GM18858 (cell line): Measurements from ENCODE around the gene SLFN5.
A peak's percentile ranks its signal among the peaks of the same experiment; 100 is the strongest.
"Not testable (repeated sequence)": the region's sequence is repeated elsewhere in the genome, so short reads cannot be mapped to it uniquely, and the experiment has no call there.

Experiments
- ATAC-seq: cut with Tn5 transposase; IDR thresholded peaks from one replicate; pipeline ENCODE4 v1.9.1; 2021; ENCODE audit not compliant: unreplicated experiment

The SLFN5 gene

GRCh38 chr17:35242805-35243560 lies at the start of gene SLFN5:
Gene SLFN5 (plus strand): TSS chr17:35243072. CDS start chr17:35258691, 15,619 bp downstream.
- peak; percentile 46 for ATAC-seq

- not testable (repeated sequence) for ATAC-seq
These were observed 48.9 kb upstream of the SLFN5 start, which contains the start of gene SLC35G3 for GRCh38 chr17:35194001-35194400. Gene SLC35G3 (minus strand): TSS chr17:35194393. CDS start chr17:35194307, 86 bp downstream.

DNA sequence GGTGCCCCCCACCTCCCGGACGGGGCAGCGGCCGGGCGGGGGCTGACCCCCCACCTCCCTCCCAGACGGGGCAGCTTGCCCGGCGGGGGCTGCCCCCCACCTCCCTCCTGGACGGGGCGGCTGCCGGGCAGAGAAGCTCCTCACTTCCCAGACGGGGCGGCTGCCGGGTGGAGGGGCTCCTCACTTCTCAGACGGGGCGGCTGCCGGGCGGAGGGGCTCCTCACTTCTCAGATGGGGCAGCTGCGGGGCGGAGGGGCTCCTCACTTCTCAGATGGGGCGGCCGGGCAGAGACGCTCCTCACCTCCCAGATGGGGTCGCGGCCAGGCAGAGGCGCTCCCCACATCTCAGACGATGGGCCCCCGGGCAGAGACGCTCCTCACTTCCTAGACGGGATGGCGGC lies 47.8 kb upstream of the SLFN5 start:
- ATAC-seq = not testable (repeated sequence)

GRCh38 chr17:35202582-35202981 lies 40.3 kb upstream of the SLFN5 start:
- ATAC-seq = not testable (repeated sequence)

- no peak for ATAC-seq
These were observed 32.1 kb upstream of the SLFN5 start for GRCh38 chr17:35210741-35211140.

GRCh38 chr17:35212668-35213067 lies 30.2 kb upstream of the SLFN5 start:
- ATAC-seq = no peak

DNA sequence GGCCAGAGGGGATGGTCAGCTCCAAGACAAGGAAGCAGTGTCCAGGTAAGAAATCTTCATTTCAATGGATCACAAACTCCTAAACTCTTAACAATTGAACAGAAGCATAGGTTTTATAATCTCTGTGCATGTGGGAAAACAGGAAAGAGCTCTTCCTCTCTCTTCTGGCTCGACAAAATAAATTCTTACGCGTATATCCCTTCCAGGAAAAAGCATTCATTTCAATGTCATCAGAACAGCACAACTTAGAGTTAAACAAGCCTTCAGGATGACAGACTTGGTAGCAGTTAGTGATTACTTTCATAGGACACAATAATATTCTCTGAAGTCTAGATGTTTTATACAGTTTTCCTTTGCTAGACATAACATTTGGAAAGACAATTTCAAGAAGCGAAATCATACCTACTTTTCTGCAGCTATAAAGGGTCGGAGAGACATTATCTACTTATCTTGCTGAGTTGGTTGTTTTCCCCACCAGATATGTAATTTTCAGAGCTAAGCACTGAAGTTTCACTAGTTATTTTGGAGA lies 29.4 kb upstream of the SLFN5 start:
- no peak for ATAC-seq

GRCh38 chr17:35214192-35214591 lies 28.7 kb upstream of the SLFN5 start:
- no peak for ATAC-seq

DNA sequence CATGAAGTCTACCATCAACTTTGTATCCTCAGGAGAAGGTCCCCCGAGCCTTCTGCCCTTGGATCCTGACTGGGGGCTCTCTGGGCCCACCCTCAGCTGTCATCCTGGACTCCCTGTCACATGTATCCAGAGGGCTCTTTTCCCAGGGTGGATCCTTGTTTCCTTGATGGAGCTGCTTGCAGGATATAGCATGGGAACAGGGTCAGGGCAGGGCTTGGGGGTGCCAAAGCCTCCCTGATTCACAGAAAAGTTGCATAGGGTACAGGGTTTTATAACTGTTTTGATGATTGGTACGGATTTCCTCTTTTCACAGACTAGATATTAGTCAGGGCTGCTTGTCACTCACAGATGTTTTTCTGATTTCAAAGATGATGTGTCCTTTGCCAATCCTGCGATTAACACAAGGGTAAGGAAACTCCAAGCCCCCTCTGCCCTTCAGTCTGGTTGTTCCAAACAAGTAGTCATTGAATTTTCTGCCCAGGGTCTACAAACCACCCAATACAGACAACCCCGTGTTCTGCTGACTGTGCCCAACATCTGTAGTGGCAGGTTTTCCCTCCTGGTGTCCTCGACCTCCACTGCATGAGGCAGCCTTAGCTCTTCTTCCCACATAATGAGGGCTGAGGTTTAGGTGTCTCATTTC lies 28.1 kb upstream of the SLFN5 start:
- ATAC-seq = no peak

DNA sequence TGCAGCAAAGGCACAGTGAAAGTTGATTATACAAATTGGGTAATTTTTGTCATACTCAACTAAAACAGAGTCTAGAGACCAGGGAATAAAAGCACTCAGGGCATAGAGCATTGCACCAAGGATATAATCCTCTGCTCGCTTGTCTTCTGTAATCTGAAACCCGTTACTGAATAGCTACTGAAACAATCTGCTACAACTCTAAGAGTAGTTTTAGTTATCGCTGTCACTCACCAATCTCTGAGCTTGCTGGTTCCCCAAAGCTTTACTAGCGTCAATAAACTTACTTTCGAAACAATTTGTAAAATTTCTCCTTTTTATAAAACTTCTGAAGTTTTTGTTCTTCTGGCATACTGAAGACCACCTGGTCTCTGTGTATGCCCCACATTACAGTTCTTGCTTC lies 25.8 kb upstream of the SLFN5 start:
- ATAC-seq = no peak

GRCh38 chr17:35218915-35219314 lies 24.0 kb upstream of the SLFN5 start:
- no peak for ATAC-seq

DNA sequence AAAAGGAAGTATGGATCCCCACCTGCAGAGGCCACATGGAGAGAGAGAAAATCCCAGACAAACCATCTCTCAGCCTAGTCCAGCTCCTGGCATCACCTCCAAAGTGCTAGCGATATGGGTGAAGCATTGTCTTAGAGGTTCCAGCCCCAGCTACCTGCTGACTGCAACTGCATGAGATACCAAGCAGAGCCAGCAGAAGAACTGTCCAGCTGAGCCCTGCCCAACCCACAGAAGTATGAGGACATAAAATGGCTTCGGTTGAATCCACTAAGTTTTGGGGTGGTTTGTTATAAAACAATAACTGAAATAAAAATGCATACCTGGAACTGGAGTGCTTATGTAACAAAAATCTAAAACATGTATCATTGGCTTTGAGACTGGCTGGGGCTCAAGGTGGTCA lies 20.4 kb upstream of the SLFN5 start:
- ATAC-seq = no peak

DNA sequence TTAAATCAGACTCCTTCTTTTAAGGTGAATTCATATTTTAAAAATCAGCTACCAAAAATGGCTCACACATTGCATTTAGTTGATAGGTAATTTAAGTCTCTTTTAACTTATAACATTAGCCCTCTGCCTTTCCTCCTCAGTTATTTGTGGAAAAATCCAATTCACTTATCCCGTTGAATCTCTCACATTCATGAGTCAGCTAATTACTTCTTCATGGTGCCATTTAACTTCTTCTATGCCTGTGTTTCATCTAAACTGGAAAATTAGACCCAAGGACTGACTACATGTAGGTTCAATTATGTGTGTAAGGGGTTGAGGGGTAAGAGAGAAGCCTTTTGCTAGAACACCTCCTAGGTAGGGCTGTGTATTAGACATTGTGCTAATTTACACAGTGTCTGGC lies 18.4 kb upstream of the SLFN5 start:
- no peak for ATAC-seq

GRCh38 chr17:35227546-35227945 lies 15.3 kb upstream of the SLFN5 start:
- ATAC-seq = no peak

DNA sequence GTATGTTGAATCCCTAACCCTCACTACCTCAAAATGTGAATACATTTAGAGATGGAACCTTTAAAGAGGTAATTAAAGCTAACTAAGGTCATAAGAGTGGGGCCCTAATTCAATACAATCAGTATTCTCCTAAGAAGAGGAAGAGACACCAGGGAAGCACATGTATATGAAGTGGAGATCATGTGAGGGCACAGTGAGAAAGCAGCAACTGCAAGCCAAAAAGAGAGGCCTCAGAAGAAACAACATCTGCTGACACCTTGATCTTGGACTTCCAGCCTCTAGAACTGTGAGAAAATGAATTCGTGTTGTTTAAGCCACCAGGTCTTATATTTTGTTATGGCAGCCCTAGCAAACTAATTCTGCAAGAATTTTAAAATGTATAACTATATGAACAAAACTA lies 13.2 kb upstream of the SLFN5 start:
- no peak for ATAC-seq

GRCh38 chr17:35234315-35234714 lies 8.6 kb upstream of the SLFN5 start:
- not testable (repeated sequence) for ATAC-seq

DNA sequence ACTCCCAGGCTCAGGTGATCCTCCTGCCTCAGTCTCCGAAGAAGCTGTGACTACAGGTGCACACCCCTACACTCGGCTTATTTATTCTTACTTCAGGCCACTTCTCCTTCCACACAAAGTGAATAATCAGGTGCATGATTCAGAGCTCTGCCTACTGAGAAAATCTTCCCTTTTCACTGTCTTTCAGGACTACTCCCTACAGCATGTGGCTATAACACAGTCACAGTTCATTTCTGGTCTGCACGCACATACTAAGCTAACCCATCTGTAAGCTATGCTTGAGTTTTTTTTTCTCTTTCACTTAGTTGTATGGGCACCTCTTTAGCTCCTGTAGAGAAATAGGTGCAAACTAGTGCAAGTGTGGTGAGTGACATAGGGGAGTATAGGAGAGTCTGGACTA lies 7.6 kb upstream of the SLFN5 start:
- ATAC-seq = no peak

- no peak for ATAC-seq
These were observed 7.0 kb upstream of the SLFN5 start for GRCh38 chr17:35235917-35236316.

DNA sequence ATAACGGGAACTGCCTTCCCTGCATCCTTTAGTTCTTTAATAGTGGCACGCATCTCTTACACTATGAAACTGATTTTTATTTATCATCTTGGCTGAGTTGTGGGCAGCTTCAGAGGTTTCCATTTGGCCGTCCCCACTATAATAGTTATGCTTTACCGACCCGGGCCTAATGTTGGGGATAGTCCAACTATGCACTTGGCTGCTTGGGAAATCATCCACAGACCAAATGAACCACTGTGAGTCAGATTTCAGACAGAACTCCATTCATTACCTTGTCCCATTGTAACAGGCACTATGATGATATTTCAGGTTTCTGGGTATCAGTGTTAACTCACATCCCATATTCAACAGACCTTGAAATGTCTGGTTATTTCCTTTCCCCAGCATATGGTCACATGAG lies 6.1 kb upstream of the SLFN5 start:
- ATAC-seq = no peak

GRCh38 chr17:35238821-35239220 lies 4.1 kb upstream of the SLFN5 start:
- no peak for ATAC-seq

- no peak for ATAC-seq
These were observed 3.0 kb upstream of the SLFN5 start for GRCh38 chr17:35239823-35240222.

GRCh38 chr17:35240861-35241260 lies 2.0 kb upstream of the SLFN5 start:
- ATAC-seq = no peak
